KOPT-K1 (cell line): ENCODE measurements around the gene FAR2.
"Not testable (repeated sequence)": the region's sequence is repeated elsewhere in the genome, so short reads cannot be mapped to it uniquely, and the experiment has no call there.

Experiments
- H3K27ac ChIP-seq: fragments of 200-600 bp; sonication (generic); 2 replicates; pipeline ENCODE4 v1.5.1; 2016; ENCODE audit warnings: antibody characterized with exemption, mild to moderate bottlenecking, low read depth, low read length; ENCODE audit not compliant: poor library complexity, severe bottlenecking
- H3K36me3 ChIP-seq: fragments of 200-600 bp; sonication (generic); 2 replicates; pipeline ENCODE4 v1.5.1; 2017; ENCODE audit warnings: antibody characterized with exemption, mild to moderate bottlenecking, low read length, moderate library complexity; ENCODE audit not compliant: insufficient read depth
- H3K9me3 ChIP-seq: fragments of 200-600 bp; sonication (generic); 2 replicates; pipeline ENCODE4 v1.5.1; 2017; ENCODE audit warnings: antibody characterized with exemption, low read length, mild to moderate bottlenecking; ENCODE audit not compliant: insufficient read depth, poor library complexity, severe bottlenecking

Gene FAR2

GRCh38 chr12:29286081-29286790 is 137.2 kb downstream of the FAR2 start:
- Histone ChIP-seq H3K27ac (no peak overlapping the region), H3K36me3 (no peaks in the 10 kb centered on the region), H3K9me3 (peaks cover 2% of the 10 kb centered on the region)

GRCh38 chr12:29287622-29288021 is 138.5 kb downstream of the FAR2 start:
- Histone ChIP-seq H3K36me3 (no peaks in the 10 kb centered on the region), H3K9me3 (peaks cover 2% of the 10 kb centered on the region), H3K27ac (no peak overlapping the region)

- H3K27ac ChIP-seq = no peak overlapping the region
- no peaks in the 10 kb centered on the region for H3K36me3 ChIP-seq
- H3K9me3 ChIP-seq = peaks cover 2% of the 10 kb centered on the region
These were observed 139.0 kb downstream of the FAR2 start for GRCh38 chr12:29288031-29288430.

GRCh38 chr12:29290475-29290874 is 141.4 kb downstream of the FAR2 start:
- H3K9me3 ChIP-seq, H3K36me3 ChIP-seq: not testable (repeated sequence)

GRCh38 chr12:29291226-29291625 is 142.1 kb downstream of the FAR2 start:
- Histone ChIP-seq H3K9me3 (peaks cover 2% of the 10 kb centered on the region), H3K27ac (no peak overlapping the region), H3K36me3 (no peaks in the 10 kb centered on the region)

More at GRCh38 chr12:29290475-29290874, 141.4 kb downstream of the FAR2 start:
- H3K27ac ChIP-seq = not testable (repeated sequence)

GRCh38 chr12:29299633-29300032 is 150.6 kb downstream of the FAR2 start:
- Histone ChIP-seq H3K36me3 (no peaks in the 10 kb centered on the region), H3K9me3 (no peaks in the 10 kb centered on the region), H3K27ac (no peak overlapping the region)

- H3K9me3 ChIP-seq = no peaks in the 10 kb centered on the region
- H3K36me3 ChIP-seq = no peaks in the 10 kb centered on the region
- no peak overlapping the region for H3K27ac ChIP-seq
These were observed 152.0 kb downstream of the FAR2 start for GRCh38 chr12:29301114-29301513.

- no peak overlapping the region for H3K27ac ChIP-seq
- no peaks in the 10 kb centered on the region for H3K9me3 ChIP-seq
- peaks cover 11% of the 10 kb centered on the region; the same call in 1 of the 2 replicates for H3K36me3 ChIP-seq
These were observed 155.3 kb downstream of the FAR2 start for GRCh38 chr12:29304388-29304787.

GRCh38 chr12:29306266-29306665 is 157.2 kb downstream of the FAR2 start:
- H3K9me3 ChIP-seq = no peaks in the 10 kb centered on the region
- peaks cover 11% of the 10 kb centered on the region; the same call in 1 of the 2 replicates for H3K36me3 ChIP-seq
- H3K27ac ChIP-seq = no peak overlapping the region

- no peaks in the 10 kb centered on the region for H3K9me3 ChIP-seq
- peaks cover 11% of the 10 kb centered on the region; the same call in 1 of the 2 replicates for H3K36me3 ChIP-seq
- no peak overlapping the region for H3K27ac ChIP-seq
These were observed 157.6 kb downstream of the FAR2 start for GRCh38 chr12:29306682-29307081.

- peaks cover 24% of the 10 kb centered on the region for H3K36me3 ChIP-seq
- no peak overlapping the region for H3K27ac ChIP-seq
- H3K9me3 ChIP-seq = no peaks in the 10 kb centered on the region
These were observed 160.3 kb downstream of the FAR2 start for GRCh38 chr12:29309320-29309902.

GRCh38 chr12:29310899-29311298 is 161.8 kb downstream of the FAR2 start:
- Histone ChIP-seq H3K27ac (no peak overlapping the region), H3K9me3 (no peaks in the 10 kb centered on the region)

GRCh38 chr12:29314416-29314815 is 165.3 kb downstream of the FAR2 start:
- Histone ChIP-seq H3K36me3 (peaks cover 23% of the 10 kb centered on the region), H3K9me3 (no peaks in the 10 kb centered on the region), H3K27ac (no peak overlapping the region)

More at GRCh38 chr12:29310899-29311298, 161.8 kb downstream of the FAR2 start:
- peaks cover 24% of the 10 kb centered on the region for H3K36me3 ChIP-seq

GRCh38 chr12:29316752-29317151 is 167.7 kb downstream of the FAR2 start:
- no peak overlapping the region for H3K27ac ChIP-seq
- no peaks in the 10 kb centered on the region for H3K9me3 ChIP-seq
- peaks cover 27% of the 10 kb centered on the region for H3K36me3 ChIP-seq

GRCh38 chr12:29317556-29318363 is 168.7 kb downstream of the FAR2 start:
- Histone ChIP-seq H3K36me3 (peaks cover 25% of the 10 kb centered on the region), H3K9me3 (peaks cover 3% of the 10 kb centered on the region), H3K27ac (no peak overlapping the region)
